ENCODE data around the gene RNF150.
A peak's percentile ranks its signal among the peaks of the same experiment; 100 is the strongest.

GRCh38 chr4:141047228-141047884, 85.9 kb downstream of the RNF150 start:
- TF ChIP-seq, protein P1, sequence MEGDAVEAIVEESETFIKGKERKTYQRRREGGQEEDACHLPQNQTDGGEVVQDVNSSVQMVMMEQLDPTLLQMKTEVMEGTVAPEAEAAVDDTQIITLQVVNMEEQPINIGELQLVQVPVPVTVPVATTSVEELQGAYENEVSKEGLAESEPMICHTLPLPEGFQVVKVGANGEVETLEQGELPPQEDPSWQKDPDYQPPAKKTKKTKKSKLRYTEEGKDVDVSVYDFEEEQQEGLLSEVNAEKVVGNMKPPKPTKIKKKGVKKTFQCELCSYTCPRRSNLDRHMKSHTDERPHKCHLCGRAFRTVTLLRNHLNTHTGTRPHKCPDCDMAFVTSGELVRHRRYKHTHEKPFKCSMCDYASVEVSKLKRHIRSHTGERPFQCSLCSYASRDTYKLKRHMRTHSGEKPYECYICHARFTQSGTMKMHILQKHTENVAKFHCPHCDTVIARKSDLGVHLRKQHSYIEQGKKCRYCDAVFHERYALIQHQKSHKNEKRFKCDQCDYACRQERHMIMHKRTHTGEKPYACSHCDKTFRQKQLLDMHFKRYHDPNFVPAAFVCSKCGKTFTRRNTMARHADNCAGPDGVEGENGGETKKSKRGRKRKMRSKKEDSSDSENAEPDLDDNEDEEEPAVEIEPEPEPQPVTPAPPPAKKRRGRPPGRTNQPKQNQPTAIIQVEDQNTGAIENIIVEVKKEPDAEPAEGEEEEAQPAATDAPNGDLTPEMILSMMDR (conservative IDR thresholded peaks at IDR 0.05; ENCODE audit: low read depth, low read length) = no peak
- TF ChIP-seq POLR2A (IDR thresholded peaks at IDR 0.05; ENCODE audit: low read depth, low read length) = no peak
- TF ChIP-seq NFE2L2 (IDR thresholded peaks at IDR 0.05; ENCODE audit: low read depth, low read length) = no peak
- no peak for TF ChIP-seq SMC3 (IDR thresholded peaks at IDR 0.05; ENCODE audit: low read depth, low read length)
- TF ChIP-seq, protein P2, sequence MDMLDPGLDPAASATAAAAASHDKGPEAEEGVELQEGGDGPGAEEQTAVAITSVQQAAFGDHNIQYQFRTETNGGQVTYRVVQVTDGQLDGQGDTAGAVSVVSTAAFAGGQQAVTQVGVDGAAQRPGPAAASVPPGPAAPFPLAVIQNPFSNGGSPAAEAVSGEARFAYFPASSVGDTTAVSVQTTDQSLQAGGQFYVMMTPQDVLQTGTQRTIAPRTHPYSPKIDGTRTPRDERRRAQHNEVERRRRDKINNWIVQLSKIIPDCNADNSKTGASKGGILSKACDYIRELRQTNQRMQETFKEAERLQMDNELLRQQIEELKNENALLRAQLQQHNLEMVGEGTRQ (IDR thresholded peaks at IDR 0.05; ENCODE audit: low read depth, low read length) = no peak
- TF ChIP-seq RCOR1 (IDR thresholded peaks at IDR 0.05; ENCODE audit: insufficient replicate concordance, low read length) = no peak
- TF ChIP-seq RAD21 (IDR thresholded peaks at IDR 0.05; ENCODE audit: low read length) = no peak
- TF ChIP-seq BHLHE40 (IDR thresholded peaks at IDR 0.05; ENCODE audit: low read depth, low read length) = peak; percentile 92
- no peak for TF ChIP-seq MAFK (IDR thresholded peaks at IDR 0.05; ENCODE audit: low read depth, low read length)
- no peak for TF ChIP-seq CEBPB (IDR thresholded peaks at IDR 0.05; ENCODE audit: low read depth, low read length)
- peak; percentile 80 for TF ChIP-seq FOS (IDR thresholded peaks at IDR 0.05; ENCODE audit: low read depth, low read length)
- 0 out of 2 replicates have a peak, but pooled peaks have one; percentile 47 for TF ChIP-seq CHD1 (IDR thresholded peaks at IDR 0.05; ENCODE audit: low read depth, low read length)
